LNCaP clone FGC (cell line): ENCODE measurements around the gene PPIL4.

Source experiments
- DNase-seq: peaks from one replicate; pipeline ENCODE4 v3.0.0-alpha.2; 2011; ENCODE audit warnings: low read depth
- H3K4me3 ChIP-seq: 2 replicates; pipeline ENCODE4 v1.5.1; 2011; ENCODE audit warnings: mild to moderate bottlenecking, low read depth, low read length, control low read depth
- CTCF ChIP-seq: IDR thresholded peaks from 2 replicates; pipeline ENCODE4 v1.5.1; 2012; ENCODE audit warnings: mild to moderate bottlenecking; ENCODE audit not compliant: control insufficient read depth, insufficient read depth; ENCODE audit errors: extremely low read depth

PPIL4 gene

DNA sequence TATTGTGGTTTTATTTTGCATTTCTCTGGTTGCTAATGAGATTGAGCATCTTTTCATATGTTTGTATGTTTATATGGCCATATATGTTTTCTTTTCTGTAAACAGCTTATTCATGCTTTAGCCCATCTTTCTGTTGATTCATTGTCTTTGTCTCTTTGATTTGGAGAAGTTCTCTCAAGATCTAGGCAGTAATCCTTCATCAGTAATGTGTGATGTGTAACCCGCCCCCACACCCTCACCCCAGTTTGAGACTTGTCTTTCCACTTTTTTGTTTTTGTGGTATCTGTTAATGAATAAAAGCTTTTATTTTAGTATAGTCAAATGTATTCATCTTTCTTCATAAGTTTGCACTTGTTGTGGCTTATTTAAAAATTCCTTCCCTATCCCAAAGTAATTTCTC lies 87.0 kb downstream of the PPIL4 start:
- H3K4me3 ChIP-seq = no peak overlapping the region
- no peak for TF ChIP-seq CTCF
- no peak for DNase-seq

DNA sequence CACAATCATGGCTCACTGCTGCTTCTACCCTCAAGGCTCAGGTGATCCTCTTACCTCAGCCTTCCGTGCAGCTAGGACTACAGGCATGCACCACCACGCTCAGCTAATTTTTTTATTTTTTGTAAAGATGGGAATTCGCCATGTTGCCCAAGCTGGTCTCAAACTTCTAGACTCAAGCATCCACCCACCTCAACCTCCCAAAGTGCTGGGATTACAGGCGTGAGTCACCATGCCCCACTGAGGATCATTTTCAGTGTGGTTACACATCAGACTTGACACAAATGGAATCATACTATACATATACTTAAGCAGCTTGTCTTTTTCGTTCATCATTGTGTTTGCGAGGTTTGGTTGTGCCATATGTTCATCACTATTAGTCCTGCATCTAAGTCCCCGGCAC lies 87.6 kb downstream of the PPIL4 start:
- no peak for TF ChIP-seq CTCF
- DNase-seq = no peak

GRCh38 chr6:149457316-149457884 lies 88.4 kb downstream of the PPIL4 start:
- H3K4me3 ChIP-seq = no peak overlapping the region
- no peak for DNase-seq
- TF ChIP-seq CTCF = no peak

More for the DNA sequence above, 87.6 kb downstream of the PPIL4 start:
- H3K4me3 ChIP-seq = no peak overlapping the region

- DNase-seq = no peak
- no peak for TF ChIP-seq CTCF
- H3K4me3 ChIP-seq = no peak overlapping the region
Observed at GRCh38 chr6:149456311-149457021, 89.4 kb downstream of the PPIL4 start.

GRCh38 chr6:149455031-149455732 lies 90.7 kb downstream of the PPIL4 start:
- H3K4me3 ChIP-seq = no peak overlapping the region
- TF ChIP-seq CTCF = no peak
- no peak for DNase-seq
